Measurements from ENCODE around the gene XYLT1.

The XYLT1 gene

GRCh38 chr16:17171250-17172143, 299.3 kb downstream of the XYLT1 start:
- in situ Hi-C loops (cut with MboI; ENCODE audit: low pct_unique_long_range_greater_than_20kb, low sequenced_read_pairs): loop anchor here (25.0 kb wide), 1 partner anchor 109 kb away; no protein-coding TSS in a partner anchor
- no peak for DNase-seq

GRCh38 chr16:17170435-17170834, 300.3 kb downstream of the XYLT1 start:
- DNase-seq: no peak
- in situ Hi-C loops (cut with MboI; ENCODE audit: low pct_unique_long_range_greater_than_20kb, low sequenced_read_pairs): loop anchor here (25.0 kb wide), 1 partner anchor 108 kb away; no protein-coding TSS in a partner anchor

DNA sequence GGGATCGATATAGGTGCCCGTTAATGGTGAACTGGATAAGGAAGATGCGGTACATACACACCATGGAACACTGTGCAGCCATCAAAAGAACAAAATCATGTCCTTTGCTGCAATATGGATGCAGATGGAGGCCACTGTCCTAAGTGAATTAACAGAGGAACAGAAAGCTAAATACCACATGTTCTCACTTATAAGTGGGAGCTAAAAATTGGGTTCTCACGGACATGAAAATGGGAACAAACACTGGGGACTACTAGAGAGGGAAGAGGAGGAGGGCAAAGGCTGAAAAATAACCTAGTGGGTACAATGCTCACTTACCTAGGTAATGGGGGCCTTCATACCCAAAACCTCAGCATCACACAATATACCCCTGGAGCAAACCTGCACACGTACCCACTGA, 302.6 kb downstream of the XYLT1 start:
- no peak for DNase-seq
- in situ Hi-C loops (cut with MboI; ENCODE audit: low pct_unique_long_range_greater_than_20kb, low sequenced_read_pairs): loop anchor here (25.0 kb wide), 1 partner anchor 106 kb away; no protein-coding TSS in a partner anchor

GRCh38 chr16:17166095-17166494, 304.7 kb downstream of the XYLT1 start:
- in situ Hi-C loops (cut with MboI; ENCODE audit: low pct_unique_long_range_greater_than_20kb, low sequenced_read_pairs): loop anchor here (25.0 kb wide), 1 partner anchor 104 kb away; no protein-coding TSS in a partner anchor
- no peak for DNase-seq

- in situ Hi-C loops (cut with MboI; ENCODE audit: low pct_unique_long_range_greater_than_20kb, low sequenced_read_pairs): loop anchor here (25.0 kb wide), 1 partner anchor 100 kb away; no protein-coding TSS in a partner anchor
- no peak for DNase-seq
Observed at GRCh38 chr16:17162560-17162959, 308.2 kb downstream of the XYLT1 start.

DNA sequence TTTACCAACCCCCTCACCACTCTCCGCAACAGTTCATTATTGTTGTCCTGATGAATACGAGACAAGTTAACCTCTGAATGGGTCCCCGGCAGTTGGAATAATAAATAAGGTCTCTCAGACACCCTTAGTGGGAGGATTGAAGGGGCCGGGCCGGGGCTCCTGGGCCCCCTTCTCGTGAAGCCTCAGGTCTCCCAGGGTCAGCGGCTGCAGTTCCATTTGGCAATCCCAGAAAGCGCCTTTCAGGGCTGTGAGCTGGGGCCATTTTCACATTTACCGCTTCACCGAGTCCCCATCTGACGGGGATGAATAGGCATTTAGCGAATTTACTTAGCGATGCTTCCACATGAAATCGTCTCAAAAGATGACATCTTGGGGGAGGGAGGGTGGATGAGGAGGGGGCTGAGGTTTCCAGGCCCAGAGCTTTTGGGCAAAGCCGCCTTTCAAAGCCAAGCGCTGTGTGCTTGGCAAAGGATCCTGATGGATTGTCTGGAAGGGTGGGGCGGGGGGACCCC, 309.8 kb downstream of the XYLT1 start:
- DNase-seq: no peak
- in situ Hi-C loops (cut with MboI; ENCODE audit: low pct_unique_long_range_greater_than_20kb, low sequenced_read_pairs): loop anchor here (25.0 kb wide), 1 partner anchor 99 kb away; no protein-coding TSS in a partner anchor

DNA sequence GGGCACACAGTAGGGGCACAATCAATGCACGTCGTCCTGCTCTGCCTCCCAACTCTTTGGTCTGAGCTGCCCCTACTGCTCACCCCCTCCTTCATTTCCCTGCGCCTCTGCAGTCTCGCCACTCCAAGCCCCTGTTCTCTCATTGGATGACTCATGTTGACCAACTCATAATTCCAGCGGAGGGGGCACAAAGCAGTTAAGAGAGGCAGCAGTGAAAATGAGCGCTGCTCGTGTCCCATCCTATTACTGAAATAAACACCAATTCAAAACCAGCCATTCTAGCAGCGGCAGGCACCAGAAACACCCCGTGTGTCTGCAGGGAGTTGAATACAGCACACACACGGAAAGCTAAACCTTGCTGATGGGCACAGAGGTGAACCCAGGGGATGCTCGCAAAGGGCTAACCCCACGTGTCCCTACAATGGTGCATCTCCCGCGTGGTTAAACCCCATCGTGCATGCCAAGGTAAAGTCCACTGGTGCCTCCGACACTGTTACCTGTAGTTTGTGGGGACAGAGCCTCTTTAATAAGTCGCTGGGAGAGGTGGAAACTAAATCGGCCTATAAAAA, 310.4 kb downstream of the XYLT1 start:
- in situ Hi-C loops (cut with MboI; ENCODE audit: low pct_unique_long_range_greater_than_20kb, low sequenced_read_pairs): loop anchor here (25.0 kb wide), 1 partner anchor 98 kb away; no protein-coding TSS in a partner anchor
- no peak for DNase-seq

DNA sequence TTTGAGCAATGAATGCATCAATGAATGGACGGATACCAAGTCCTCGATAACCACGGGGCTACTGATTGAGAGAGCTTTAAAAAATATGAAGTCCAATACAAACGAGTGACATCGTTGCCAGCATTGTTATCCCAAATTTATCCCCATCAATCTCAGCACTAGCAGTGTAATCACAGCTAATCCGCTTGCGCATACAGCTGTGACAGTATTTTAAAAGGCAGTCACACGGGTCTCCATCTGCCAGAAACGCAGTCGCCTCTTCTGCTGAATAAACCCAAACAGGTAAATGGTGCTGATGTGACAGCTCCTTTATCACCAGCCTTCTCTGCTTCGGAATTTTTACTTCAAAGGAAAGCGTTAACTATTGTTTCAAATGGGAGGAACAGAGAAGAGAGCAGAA, 311.1 kb downstream of the XYLT1 start:
- in situ Hi-C loops (cut with MboI; ENCODE audit: low pct_unique_long_range_greater_than_20kb, low sequenced_read_pairs): loop anchor here (25.0 kb wide), 1 partner anchor 97 kb away; no protein-coding TSS in a partner anchor
- DNase-seq: no peak

- in situ Hi-C loops (cut with MboI; ENCODE audit: low pct_unique_long_range_greater_than_20kb, low sequenced_read_pairs): loop anchor here (25.0 kb wide), 1 partner anchor 94 kb away; no protein-coding TSS in a partner anchor
- DNase-seq: no peak
Observed at GRCh38 chr16:17155936-17156335, 314.8 kb downstream of the XYLT1 start.

DNA sequence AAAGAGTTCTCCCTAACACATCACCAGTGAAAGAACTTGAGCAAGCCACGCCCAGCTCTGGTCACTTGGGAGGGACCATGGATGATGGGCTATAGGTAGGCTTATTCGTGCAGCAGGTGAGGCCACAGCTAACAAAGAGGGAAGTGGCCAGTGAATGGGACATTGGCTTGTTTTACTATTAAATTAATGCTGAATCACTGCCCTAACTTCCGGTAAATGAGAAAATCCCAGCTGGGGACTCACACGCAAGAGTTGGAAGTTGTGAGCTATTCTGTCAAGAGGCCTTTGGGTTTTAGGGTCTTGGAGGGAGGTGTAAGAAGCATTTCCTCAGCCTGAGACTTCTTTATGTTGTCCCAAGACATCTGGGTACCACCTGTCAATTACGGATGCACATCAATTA, 315.3 kb downstream of the XYLT1 start:
- DNase-seq: no peak
- in situ Hi-C loops (cut with MboI; ENCODE audit: low pct_unique_long_range_greater_than_20kb, low sequenced_read_pairs): loop anchor here (25.0 kb wide), 1 partner anchor 93 kb away; no protein-coding TSS in a partner anchor

- DNase-seq: no peak
- in situ Hi-C loops (cut with MboI; ENCODE audit: low pct_unique_long_range_greater_than_20kb, low sequenced_read_pairs): loop anchor here (25.0 kb wide), 1 partner anchor 93 kb away; no protein-coding TSS in a partner anchor
Observed at GRCh38 chr16:17154981-17155380, 315.8 kb downstream of the XYLT1 start.

- DNase-seq: no peak
- in situ Hi-C loops (cut with MboI; ENCODE audit: low pct_unique_long_range_greater_than_20kb, low sequenced_read_pairs): loop anchor here (25.0 kb wide), 1 partner anchor 90 kb away; no protein-coding TSS in a partner anchor
Observed at GRCh38 chr16:17152311-17152710, 318.4 kb downstream of the XYLT1 start.

- in situ Hi-C loops (cut with MboI; ENCODE audit: low pct_unique_long_range_greater_than_20kb, low sequenced_read_pairs): loop anchor here (25.0 kb wide), 1 partner anchor 89 kb away; no protein-coding TSS in a partner anchor
- no peak for DNase-seq
Observed at GRCh38 chr16:17151335-17151734, 319.4 kb downstream of the XYLT1 start.

GRCh38 chr16:17149904-17150483, 320.8 kb downstream of the XYLT1 start:
- no peak for DNase-seq
- in situ Hi-C loops (cut with MboI; ENCODE audit: low pct_unique_long_range_greater_than_20kb, low sequenced_read_pairs): loop anchor here (25.0 kb wide), 1 partner anchor 88 kb away; no protein-coding TSS in a partner anchor

DNA sequence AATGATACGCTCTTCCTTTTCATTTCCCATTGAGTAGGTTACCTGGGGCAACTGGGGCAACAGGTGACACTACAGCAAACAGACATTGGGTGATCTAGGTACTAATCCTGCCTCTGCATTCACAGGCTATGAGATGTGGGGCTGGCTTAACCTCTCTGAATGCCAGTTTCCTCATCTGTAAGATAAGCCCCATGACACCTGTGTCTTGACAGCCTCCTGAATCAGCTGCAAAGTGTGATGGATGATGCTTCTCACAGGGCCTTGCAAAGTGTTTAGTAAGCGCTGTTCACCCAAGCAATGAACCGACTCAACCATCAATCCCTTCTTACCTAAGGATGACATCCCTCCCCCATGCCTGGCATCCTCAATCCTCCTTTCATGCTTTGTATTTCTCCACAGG, 322.8 kb downstream of the XYLT1 start:
- no peak for DNase-seq
- in situ Hi-C loops (cut with MboI; ENCODE audit: low pct_unique_long_range_greater_than_20kb, low sequenced_read_pairs): no loop called here

- no peak for DNase-seq
- in situ Hi-C loops (cut with MboI; ENCODE audit: low pct_unique_long_range_greater_than_20kb, low sequenced_read_pairs): no loop called here
Observed at GRCh38 chr16:17145029-17145428, 325.7 kb downstream of the XYLT1 start.

- DNase-seq: no peak
- in situ Hi-C loops (cut with MboI; ENCODE audit: low pct_unique_long_range_greater_than_20kb, low sequenced_read_pairs): no loop called here
Observed at GRCh38 chr16:17144431-17144830, 326.3 kb downstream of the XYLT1 start.

- no peak for DNase-seq
- in situ Hi-C loops (cut with MboI; ENCODE audit: low pct_unique_long_range_greater_than_20kb, low sequenced_read_pairs): no loop called here
Observed at GRCh38 chr16:17143546-17144419, 327.0 kb downstream of the XYLT1 start.
